MCF 10A (cell line): ENCODE data around the gene NPC1. TPM values are rescaled to one million over a fixed set of nuclear protein-coding genes. Genes with fewer than 3 reads are reported as not detected.
A peak's percentile ranks its signal among the peaks of the same experiment; 100 is the strongest.

Experiments
- BruUV-seq: library from RNA; stranded (reverse); fragments of 400-500 nt; replicated peaks from 2 replicates; lab custom pipeline; 2021; lab: Mats Ljungman, UMichigan
- CTCF ChIA-PET: fragments of 300-600 bp; sonication (Branson Sonifier 250); formaldehyde crosslinking; extraction: SDS; loops from one replicate; lab custom pipeline; 2021; ENCODE audit warnings: antibody characterized with exemption, inconsistent platforms; lab: Yijun Ruan, JAX
- POLR2A ChIA-PET: fragments of 300-600, 350-650 bp; sonication (Branson Sonifier 250); formaldehyde crosslinking; extraction: SDS; loops from one replicate; lab custom pipeline; 2020; ENCODE audit warnings: antibody characterized with exemption, inconsistent platforms; lab: Yijun Ruan, JAX
- DNase-seq: peaks from one replicate; pipeline ENCODE4 v3.0.0-alpha.2; 2018; ENCODE audit not compliant: unreplicated experiment
- H3K27ac Mint-ChIP-seq: one replicate; pipeline ENCODE4 v1.8.0; 2022; ENCODE audit warnings: mild to moderate bottlenecking, low read depth, mixed read lengths; ENCODE audit not compliant: unreplicated experiment
- H3K27me3 Mint-ChIP-seq: one replicate; pipeline ENCODE4 v1.8.0; 2022; ENCODE audit warnings: mixed read lengths; ENCODE audit not compliant: insufficient read depth, unreplicated experiment
- H3K36me3 Mint-ChIP-seq: one replicate; pipeline ENCODE4 v1.8.0; 2022; ENCODE audit warnings: mild to moderate bottlenecking, moderate library complexity, mixed read lengths; ENCODE audit not compliant: insufficient read depth, unreplicated experiment
- H3K4me1 Mint-ChIP-seq: one replicate; pipeline ENCODE4 v1.8.0; 2022; ENCODE audit warnings: mixed read lengths; ENCODE audit not compliant: insufficient read depth, unreplicated experiment
- H3K4me3 Mint-ChIP-seq: one replicate; pipeline ENCODE4 v1.8.0; 2022; ENCODE audit warnings: mild to moderate bottlenecking, moderate library complexity, mixed read lengths; ENCODE audit not compliant: unreplicated experiment
- H3K9me3 Mint-ChIP-seq: one replicate; pipeline ENCODE4 v1.8.0; 2022; ENCODE audit warnings: mixed read lengths; ENCODE audit not compliant: unreplicated experiment
- intact Hi-C: fragments of 100-400 bp; cut with micrococcal nuclease; formaldehyde crosslinking; loops from 2 replicates; pipeline ENCODE4 v1.14.1; 2022
- total RNA-seq: library from RNA; stranded (reverse); gene quantifications from 2 replicates; pipeline ENCODE4 v1.2.3, GENCODE V29; 2022
- TF ChIP-seq, protein P1 (sequence below): fragments of 200-600 bp; IDR thresholded peaks from one replicate; pipeline ENCODE4 v1.8.0; 2022; ENCODE audit warnings: antibody characterized with exemption, mild to moderate bottlenecking; ENCODE audit not compliant: unreplicated experiment

The NPC1 gene
- total RNA-seq, 1 experiment from 2014 or later, result 60.4 TPM

DNA sequence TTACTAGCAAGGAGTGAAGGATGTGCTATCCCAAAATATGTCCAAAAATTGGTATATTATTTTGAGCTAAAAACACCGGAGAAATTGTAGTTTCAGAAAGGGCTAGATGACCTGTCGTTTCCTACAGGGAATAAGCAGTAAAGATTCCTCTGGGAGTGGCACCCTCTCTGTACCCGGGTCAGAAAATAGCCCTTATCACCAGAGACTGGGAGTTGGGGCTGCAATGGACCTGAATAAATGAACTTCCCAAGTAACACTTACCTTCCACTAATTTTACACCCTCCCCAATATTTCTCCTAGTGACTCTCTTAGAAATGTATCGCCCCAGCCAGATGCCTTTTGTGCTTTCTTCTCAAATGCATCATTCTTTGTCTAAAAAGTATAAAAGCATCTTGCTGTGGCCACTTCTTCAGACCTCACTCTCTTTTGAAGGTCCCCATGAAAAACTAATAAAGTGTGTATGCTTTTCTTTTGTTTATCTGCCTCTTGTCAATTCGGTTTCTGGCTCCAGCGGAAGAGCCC, 83.7 kb downstream of the NPC1 start:
- BruUV-seq, result TSS peak; percentile 48
- H3K27me3 Mint-ChIP-seq, result no peaks in the 10 kb centered on the region
- H3K4me1 Mint-ChIP-seq, result peaks cover 12% of the 10 kb centered on the region
- H3K4me3 Mint-ChIP-seq, result peak overlapping the region; percentile 81
- peak overlapping the region; percentile 92 for H3K27ac Mint-ChIP-seq
- intact Hi-C loops, result no loop called here
- H3K9me3 Mint-ChIP-seq, result no peaks in the 10 kb centered on the region
- TF ChIP-seq, protein P1, sequence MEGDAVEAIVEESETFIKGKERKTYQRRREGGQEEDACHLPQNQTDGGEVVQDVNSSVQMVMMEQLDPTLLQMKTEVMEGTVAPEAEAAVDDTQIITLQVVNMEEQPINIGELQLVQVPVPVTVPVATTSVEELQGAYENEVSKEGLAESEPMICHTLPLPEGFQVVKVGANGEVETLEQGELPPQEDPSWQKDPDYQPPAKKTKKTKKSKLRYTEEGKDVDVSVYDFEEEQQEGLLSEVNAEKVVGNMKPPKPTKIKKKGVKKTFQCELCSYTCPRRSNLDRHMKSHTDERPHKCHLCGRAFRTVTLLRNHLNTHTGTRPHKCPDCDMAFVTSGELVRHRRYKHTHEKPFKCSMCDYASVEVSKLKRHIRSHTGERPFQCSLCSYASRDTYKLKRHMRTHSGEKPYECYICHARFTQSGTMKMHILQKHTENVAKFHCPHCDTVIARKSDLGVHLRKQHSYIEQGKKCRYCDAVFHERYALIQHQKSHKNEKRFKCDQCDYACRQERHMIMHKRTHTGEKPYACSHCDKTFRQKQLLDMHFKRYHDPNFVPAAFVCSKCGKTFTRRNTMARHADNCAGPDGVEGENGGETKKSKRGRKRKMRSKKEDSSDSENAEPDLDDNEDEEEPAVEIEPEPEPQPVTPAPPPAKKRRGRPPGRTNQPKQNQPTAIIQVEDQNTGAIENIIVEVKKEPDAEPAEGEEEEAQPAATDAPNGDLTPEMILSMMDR, result no peak
- DNase-seq, result peak; percentile 9
- peaks cover 13% of the 10 kb centered on the region for H3K36me3 Mint-ChIP-seq
- CTCF ChIA-PET, result interaction anchor here (0.7 to 1.7 kb wide), 4 partner anchors 14 to 200 kb away, joined by 3 to 8 read pairs (median 4); no protein-coding TSS in a partner anchor
- POLR2A ChIA-PET, result interaction anchor here (0.8 to 3.9 kb wide), 15 partner anchors 8 to 386 kb away, joined by 3 to 27 read pairs (median 4); partner anchors contain the start of genes NPC1 and RIOK3

DNA sequence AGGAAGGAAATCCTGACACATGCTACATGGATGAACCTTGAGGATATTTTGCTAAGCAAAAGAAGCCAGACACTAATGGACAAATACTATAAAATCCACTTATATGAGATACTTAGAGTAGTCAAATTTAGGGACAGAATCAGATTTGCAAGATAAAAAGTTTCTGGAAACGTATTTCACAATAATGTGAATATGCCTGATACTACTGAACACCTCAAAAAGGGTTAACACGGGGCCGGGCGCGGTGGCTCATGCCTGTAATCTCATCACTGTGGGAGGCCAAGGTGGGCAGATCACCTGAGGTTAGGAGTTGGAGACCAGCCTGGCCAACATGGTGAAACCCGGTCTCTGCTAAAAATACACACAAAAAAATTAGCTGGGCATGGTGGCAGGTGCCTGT, 84.7 kb downstream of the NPC1 start:
- POLR2A ChIA-PET, result interaction anchor here (1.3 to 2.8 kb wide), 3 partner anchors 14 to 84 kb away, joined by 4 to 12 read pairs (median 12); partner anchors contain the start of gene NPC1
- intact Hi-C loops, result no loop called here
- TF ChIP-seq, protein P1, result no peak

DNA sequence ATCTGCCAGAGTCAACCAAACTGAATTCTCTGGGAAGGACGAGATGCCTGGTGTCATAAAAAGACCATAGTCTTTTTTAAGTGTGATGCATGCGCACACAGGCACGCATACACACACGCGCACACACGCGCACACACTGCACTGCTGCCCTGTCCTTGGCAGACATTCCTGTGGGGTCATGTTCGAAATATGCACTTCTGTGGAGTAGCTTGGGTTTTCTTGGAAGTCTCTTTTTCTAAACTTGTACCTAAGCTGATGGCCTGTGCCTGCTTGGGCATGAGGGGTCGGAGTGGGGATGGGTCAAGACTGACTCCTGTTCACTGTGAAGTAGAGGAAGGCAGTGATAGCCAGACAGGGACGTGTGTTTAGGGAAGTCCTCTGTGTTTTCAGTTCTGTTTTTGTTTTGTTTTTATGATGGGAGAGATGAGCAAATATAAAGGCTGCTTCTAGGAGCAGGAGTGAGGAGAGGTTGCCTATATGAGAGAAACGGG, 87.0 kb downstream of the NPC1 start:
- no peaks in the 10 kb centered on the region for H3K9me3 Mint-ChIP-seq
- H3K27me3 Mint-ChIP-seq, result no peaks in the 10 kb centered on the region
- intact Hi-C loops, result loop anchor here (1.0 to 2.0 kb wide), 3 partner anchors 88 to 313 kb away; no protein-coding TSS in a partner anchor
- POLR2A ChIA-PET, result interaction anchor here (0.6 to 1.8 kb wide), 5 partner anchors 16 to 205 kb away, joined by 3 to 6 read pairs (median 5); partner anchors contain the start of gene RIOK3
- no peak for DNase-seq
- no peak overlapping the region for H3K4me3 Mint-ChIP-seq
- no TSS peak for BruUV-seq
- CTCF ChIA-PET, result interaction anchor here (0.6 to 1.3 kb wide), 4 partner anchors 24 to 334 kb away, joined by 3 to 7 read pairs (median 4); no protein-coding TSS in a partner anchor
- H3K36me3 Mint-ChIP-seq, result no peaks in the 10 kb centered on the region
- TF ChIP-seq, protein P1, result no peak
- peaks cover 12% of the 10 kb centered on the region for H3K4me1 Mint-ChIP-seq
- H3K27ac Mint-ChIP-seq, result no peak overlapping the region

More for the DNA sequence above, 84.7 kb downstream of the NPC1 start:
- Mint-ChIP-seq H3K36me3 (peaks cover 5% of the 10 kb centered on the region), H3K9me3 (no peaks in the 10 kb centered on the region), H3K4me1 (peaks cover 12% of the 10 kb centered on the region), H3K27ac (no peak overlapping the region), H3K27me3 (no peaks in the 10 kb centered on the region), H3K4me3 (no peak overlapping the region)
- CTCF ChIA-PET, result interaction anchor here (0.6 to 1.1 kb wide), 3 partner anchors 15 to 95 kb away, joined by 3 read pairs; no protein-coding TSS in a partner anchor
- DNase-seq, result no peak
- no TSS peak for BruUV-seq

DNA sequence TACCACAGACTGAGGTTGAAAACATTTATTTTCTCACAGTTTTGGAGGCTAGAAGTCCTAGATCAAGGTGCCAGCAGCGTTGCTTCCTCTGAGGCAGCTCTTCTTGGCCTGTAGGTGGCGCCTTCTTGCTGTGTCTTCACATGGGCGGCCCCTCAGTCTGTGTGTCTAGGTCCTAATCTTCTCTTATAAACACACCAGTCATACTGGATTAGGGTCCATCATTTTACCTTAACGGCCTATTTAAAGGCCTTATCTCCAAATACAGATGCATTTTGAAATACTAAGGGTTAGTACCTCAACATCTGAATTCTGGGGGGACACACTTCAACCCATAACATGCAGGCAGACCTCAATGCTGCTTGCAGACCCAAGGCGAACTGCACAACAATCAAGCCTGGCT, 87.4 kb downstream of the NPC1 start:
- TF ChIP-seq, protein P1, result peak; percentile 87
- Mint-ChIP-seq H3K4me3 (no peak overlapping the region), H3K36me3 (no peaks in the 10 kb centered on the region), H3K4me1 (peaks cover 12% of the 10 kb centered on the region), H3K27ac (no peak overlapping the region), H3K27me3 (no peaks in the 10 kb centered on the region), H3K9me3 (no peaks in the 10 kb centered on the region)
- BruUV-seq, result no TSS peak
- CTCF ChIA-PET, result interaction anchor here (0.6 to 1.7 kb wide), 10 partner anchors 11 to 205 kb away, joined by 3 to 12 read pairs (median 4); no protein-coding TSS in a partner anchor
- DNase-seq, result peak; percentile 76
- POLR2A ChIA-PET, result interaction anchor here (0.6 to 1.8 kb wide), 5 partner anchors 15 to 205 kb away, joined by 3 to 6 read pairs (median 5); partner anchors contain the start of gene RIOK3
- intact Hi-C loops, result loop anchor here (1.0 to 2.0 kb wide), 3 partner anchors 88 to 314 kb away; no protein-coding TSS in a partner anchor
